T47D (cell line): ENCODE data around the gene SGK2.
"Not testable (repeated sequence)": the region's sequence is repeated elsewhere in the genome, so short reads cannot be mapped to it uniquely, and the experiment has no call there.

Experiments used
- DNase-seq, 2 experiments: peaks; one replicate each; pipeline versions ENCODE4 v3.0.0 to v3.0.0-alpha.2; 2011 to 2012; ENCODE audit warnings: low read depth in 1 of 2, low spot score in 1 of 2
- JUND ChIP-seq: IDR thresholded peaks from 2 replicates; pipeline ENCODE4 v1.6.1; 2012; ENCODE audit warnings: low read depth
- in situ Hi-C: cut with HindIII; loops from 2 replicates; pipeline ENCODE4 v1.10.0; 2016; ENCODE audit warnings: low sequenced_read_pairs, low pct_unique_long_range_greater_than_20kb

SGK2 gene

DNA sequence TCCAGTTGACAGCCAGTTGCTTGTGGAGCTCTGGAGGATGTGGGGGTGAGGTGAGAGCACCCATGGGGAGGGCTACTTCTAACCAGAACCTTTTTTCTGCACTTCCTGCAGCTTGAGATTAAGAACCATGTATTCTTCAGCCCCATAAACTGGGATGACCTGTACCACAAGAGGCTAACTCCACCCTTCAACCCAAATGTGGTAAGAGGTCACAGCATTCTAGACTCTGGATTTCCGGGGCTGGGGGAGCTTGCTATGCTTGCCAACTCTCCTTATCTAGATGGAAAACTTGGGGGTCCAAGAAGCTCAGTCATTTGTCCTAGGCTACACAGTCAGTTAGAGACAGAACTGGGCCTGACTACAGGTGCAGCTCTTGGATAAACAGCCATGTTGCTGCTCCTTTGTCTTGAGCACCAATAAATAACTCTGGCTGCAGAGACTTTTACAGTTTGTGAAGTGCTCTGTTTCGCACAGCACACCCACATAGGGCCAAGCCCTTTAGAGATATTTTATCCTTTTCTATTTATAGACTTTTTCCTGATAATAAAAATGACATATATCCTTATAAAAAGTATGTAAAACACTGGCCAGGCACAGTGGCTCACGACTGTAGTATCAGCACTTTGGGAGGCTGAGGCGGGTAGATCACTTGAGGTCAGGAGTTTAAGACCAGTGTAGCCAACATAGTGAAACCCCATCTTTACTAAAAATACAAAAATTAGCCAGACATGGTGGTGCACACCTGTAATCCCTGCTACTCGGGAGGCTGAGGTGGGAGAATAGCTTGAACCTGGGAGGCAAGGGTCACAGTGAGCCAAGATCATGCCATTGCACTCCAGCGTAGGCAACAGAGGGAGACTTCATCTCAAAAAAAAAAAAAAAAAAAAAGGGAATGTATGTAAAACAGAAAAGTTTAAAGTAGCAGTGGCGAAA, 21.3 kb downstream of the SGK2 start:
- no peak for TF ChIP-seq JUND
- in situ Hi-C loops: no loop called here
- no peak for DNase-seq

DNA sequence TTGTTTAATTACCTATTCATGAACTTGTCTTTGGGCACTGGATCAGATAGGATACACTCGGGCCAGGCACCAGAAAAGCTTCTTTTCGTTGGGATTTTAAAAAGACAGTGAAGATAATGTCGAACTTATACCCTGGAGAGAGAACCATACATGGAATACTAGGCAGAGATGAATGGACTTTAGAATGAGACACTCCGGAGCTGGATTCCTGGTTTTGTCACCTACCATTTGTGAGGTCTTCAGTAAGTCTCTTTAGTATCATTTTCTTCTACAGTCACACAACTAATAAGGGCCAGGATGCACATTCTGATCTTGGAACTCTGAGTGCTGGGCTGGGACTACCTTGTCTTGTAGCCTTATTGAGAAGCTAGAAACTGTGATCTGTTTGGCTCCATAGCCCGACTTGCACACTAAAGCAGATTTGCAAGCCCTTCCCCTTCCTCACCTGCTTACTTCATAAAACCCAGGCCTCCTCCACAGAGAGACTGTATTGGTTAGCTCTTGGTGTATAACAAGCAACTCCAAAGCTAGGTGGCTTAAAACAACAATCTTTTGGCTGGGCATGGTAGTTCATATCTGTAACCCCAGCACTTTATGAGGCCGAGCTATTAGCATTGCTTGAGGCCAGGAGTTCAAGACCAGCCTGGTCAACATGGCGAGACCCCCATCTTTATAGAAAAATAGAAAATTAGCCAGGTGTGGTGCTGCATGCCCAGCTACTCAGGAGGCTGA, 24.5 kb downstream of the SGK2 start:
- DNase-seq: no peak
- in situ Hi-C loops: no loop called here
- no peak for TF ChIP-seq JUND

DNA sequence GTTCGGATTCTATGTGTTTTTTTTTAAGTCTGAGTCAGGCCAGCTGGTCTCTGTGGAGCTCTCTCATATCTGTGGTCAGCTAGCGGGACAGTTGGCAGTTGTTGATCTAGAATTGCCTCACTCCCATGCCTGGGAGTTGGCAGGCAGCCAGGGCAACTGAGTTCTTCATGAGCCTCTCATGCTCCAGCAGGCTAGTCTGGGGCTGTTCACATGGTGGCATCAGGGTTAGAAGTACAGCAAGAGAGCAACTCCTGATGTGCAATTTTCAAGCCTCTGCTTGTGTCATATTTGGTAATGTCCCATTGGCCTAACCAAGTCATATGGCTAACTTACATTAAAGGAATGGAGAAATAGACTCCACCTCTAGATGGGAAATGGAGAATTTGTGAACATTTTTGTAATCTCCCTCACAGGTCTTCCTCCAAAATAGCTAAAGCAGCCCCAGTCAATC, 25.2 kb downstream of the SGK2 start:
- no peak for DNase-seq
- no peak for TF ChIP-seq JUND
- in situ Hi-C loops: no loop called here

DNA sequence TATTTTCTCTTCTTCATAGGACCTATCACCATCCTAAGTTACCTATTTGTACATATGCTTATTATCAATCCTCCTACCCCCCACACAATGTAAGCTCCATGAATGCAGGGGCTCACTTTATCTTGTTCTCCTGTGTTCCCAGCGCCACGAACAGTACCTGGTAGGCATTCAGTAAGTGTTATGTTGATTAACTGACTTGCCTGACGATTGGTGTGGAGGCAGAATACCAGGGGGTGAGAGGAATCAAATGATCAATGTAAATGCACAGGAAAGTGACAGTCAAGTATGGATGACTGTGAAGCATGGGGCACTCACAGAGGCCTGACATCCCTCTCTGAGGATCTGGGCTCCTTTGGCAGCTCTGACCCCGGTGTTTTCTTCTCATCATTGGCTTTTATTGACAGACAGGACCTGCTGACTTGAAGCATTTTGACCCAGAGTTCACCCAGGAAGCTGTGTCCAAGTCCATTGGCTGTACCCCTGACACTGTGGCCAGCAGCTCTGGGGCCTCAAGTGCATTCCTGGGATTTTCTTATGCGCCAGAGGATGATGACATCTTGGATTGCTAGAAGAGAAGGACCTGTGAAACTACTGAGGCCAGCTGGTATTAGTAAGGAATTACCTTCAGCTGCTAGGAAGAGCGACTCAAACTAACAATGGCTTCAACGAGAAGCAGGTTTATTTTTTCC, 25.8 kb downstream of the SGK2 start:
- in situ Hi-C loops: no loop called here
- peak in 1 of 2 experiments; percentile 71 for DNase-seq
- TF ChIP-seq JUND: no peak

DNA sequence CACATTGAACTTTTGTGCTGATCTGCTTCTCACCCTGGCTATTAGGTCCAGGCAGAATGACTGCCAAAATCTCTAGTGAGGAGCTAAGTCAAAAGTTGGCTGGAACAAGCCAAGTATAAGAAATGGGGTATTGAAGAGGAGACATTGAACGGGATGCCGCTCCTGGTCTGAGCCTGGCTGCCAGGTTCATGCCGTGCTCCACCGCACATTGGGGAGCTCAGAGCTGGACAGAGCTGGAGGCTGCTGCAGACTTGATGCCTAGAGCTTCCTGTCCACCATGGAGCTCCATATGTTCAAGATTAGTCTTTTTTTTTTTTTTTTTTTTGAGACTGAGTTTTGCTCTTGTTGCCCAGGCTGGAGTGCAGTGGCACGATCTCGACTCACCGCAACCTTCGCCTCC, 27.8 kb downstream of the SGK2 start:
- DNase-seq: no peak
- TF ChIP-seq JUND: no peak
- in situ Hi-C loops: no loop called here

DNA sequence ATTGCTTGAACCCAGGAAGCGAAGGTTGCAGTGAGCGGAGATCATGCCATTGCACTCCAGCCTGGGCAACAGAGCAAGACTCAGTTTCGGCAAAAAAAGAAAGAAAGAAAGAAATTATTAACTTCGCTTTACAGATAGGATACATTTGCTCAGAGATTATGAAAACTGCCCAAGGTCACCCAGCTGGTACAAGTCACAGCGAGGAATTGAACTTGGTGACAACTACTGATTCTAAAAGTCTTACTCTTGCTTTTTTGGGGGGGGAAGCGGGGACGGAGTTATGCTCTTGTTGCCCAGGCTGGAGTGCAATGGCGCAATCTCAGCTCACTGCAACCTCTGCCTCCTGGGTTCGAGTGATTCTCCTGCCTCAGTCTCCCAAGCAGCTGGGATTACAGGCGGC, 29.7 kb downstream of the SGK2 start:
- in situ Hi-C loops, DNase-seq: not testable (repeated sequence)

DNA sequence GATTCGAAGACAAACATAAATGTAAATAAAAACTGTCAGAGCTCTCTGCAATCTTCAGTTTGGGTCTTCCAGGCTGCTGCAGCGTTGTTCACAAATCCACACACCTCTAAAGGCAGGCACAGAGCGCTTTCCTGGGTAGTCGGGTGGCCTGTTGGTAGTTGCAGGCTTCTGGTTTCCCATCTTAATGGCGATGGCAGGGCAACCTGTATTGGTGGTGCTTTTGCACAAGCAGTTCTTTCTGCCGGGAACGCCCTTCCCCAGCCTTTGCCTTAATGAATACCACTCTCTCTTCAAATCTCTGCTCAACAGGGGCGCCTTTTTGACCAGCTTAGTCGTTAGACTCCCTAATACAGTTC, 31.2 kb downstream of the SGK2 start:
- TF ChIP-seq JUND: no peak
- no peak for DNase-seq

DNA sequence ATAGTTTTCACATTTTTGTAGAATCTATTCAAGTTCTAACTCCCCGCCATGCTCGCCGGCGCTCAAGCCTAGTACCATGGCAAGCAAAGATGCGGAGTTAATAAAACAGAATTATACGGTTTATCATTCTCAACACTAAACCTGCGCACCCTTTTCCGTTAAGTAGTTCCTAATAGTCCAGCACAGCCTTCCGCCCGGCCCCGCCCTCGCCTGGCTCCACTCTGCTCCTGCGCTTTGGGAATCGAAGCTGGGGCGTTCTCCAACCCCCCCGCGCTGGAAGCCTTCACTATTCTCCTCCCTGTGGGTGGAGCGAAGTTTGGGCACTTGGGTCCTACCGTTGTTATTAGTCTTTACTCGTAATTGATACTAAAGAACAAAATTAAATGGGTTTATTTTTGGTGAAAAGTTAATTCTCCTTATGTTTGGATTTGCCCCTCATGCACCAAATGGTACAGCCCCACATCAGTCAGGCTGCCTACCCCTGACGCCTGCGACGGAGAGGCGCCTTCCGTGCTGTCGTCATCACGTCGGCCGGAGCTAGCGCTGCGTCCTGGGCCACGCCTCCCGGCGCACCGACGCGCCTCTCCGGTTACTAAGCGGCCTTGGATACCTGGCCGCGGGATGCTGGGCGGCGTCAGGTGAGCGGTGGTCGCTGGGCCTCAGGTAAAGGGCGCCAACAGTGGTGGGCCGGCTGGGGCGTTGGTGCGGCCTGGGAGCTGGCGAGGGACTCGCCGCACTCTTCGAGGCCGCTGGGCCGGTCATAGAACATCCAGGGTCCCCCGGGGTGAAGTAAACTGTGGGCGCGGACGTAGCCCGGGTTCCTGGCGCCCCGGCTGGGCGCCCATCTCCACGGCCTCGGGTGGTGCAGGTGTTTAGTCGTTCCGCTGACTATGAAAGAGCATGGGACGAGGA, 31.8 kb downstream of the SGK2 start, which contains the start of gene IFT52:
Gene IFT52 (plus strand): TSS at position 546 of the 912 bp plus-strand sequence. CDS start 3,762 bp downstream, outside the sequence.
- in situ Hi-C loops: no loop called here

More for the DNA sequence above, 31.2 kb downstream of the SGK2 start:
- in situ Hi-C loops: no loop called here

DNA sequence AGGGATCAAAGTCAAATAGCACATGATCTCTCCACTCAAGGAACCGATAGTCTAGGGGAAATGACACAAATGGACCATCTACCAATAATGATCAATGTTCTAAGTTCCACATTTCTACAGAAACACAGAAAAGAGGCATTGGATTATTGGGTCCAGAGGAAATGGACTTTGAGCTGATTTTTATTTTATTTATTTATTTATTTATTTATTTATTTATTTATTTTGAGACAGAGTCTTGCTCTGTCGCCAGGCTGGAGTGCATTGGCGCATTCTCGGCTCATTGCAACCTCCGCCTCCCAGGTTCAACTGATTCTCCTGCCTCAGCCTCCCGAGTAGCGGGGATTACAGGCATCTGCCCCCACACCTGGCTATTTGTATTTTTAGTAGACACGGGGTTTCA, 43.1 kb downstream of the SGK2 start:
- DNase-seq, in situ Hi-C loops: not testable (repeated sequence)

More for the DNA sequence above, 31.8 kb downstream of the SGK2 start, which contains the start of gene IFT52:
- TF ChIP-seq JUND: no peak
- DNase-seq: peak; percentile 94 to 97

DNA sequence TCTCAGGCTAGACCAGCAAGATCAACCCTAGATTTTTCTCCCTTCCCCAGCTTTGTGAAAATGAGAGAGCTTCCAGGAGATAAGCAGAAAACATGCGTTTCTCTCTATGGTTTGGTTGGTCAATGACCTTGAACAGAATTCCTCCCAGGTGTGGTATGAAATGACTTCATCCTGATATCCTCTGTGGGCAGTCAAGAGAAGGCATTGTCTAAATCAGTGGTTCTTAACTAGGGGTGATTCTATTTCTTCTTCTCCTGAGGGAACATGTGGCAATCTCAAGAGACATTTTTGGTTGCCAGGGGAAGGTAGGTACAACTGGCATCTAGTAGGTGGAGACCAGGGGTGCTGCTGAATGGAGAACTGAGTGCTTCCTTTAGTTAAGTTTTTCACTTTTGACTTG, 44.3 kb downstream of the SGK2 start:
- no peak for DNase-seq
- in situ Hi-C loops: no loop called here
- TF ChIP-seq JUND: no peak

DNA sequence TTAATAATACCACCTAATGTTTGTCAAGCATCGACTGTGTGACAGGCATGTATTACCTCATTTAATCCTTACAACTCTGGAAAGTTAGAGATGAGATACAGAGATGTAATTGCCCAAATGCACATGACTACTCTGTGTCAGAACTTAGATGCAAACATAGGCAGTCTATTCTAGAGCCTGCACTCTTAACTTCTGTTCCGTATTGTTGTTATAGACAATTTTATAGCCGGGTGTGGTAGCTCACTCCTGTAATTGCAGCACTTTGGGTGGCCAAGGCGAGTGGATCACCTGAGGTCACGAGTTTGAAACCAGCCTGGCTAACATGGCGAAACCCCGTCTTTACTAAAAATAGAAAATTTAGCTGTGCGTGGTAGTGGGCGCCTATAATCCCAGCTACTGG, 46.9 kb downstream of the SGK2 start:
- no peak for TF ChIP-seq JUND
- no peak for DNase-seq
- in situ Hi-C loops: no loop called here

DNA sequence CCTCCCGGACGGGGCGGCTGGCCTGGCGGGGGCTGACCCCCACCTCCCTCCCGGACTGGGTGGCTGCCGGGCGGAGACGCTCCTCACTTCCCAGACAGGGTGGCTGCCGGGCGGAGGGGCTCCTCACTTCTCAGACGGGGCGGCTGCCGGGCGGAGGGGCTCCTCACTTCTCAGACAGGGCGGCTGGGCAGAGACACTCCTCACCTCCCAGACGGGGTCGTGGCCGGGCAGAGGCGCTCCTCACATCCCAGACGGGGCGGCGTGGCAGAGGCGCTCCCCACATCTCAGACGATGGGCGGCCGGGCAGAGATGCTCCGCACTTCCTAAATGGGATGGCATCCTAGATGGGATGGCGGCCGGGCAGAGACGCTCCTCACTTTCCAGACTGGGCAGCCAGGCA, 48.5 kb downstream of the SGK2 start:
- DNase-seq, in situ Hi-C loops: not testable (repeated sequence)
